ENCODE results near the gene TBC1D13. TPM values are rescaled to one million over a fixed set of nuclear protein-coding genes. Genes with fewer than 3 reads are reported as not detected.

Gene TBC1D13
- total and polyA plus RNA-seq, 2 of the 13 experiments (the other 11 are each of a cell fraction or from before 2014, with no cell fraction given): 17.9 to 19.7 TPM

- TF ChIP-seq ZBTB44 (CRISPR knock-in tag; IDR thresholded peaks at IDR 0.05): no peak
- no peak for TF ChIP-seq ZNF275 (CRISPR knock-in tag; IDR thresholded peaks at IDR 0.05; ENCODE audit: borderline replicate concordance)
- no peak for TF ChIP-seq ZNF713 (CRISPR knock-in tag; IDR thresholded peaks at IDR 0.05)
- no peak; the same call in 1 of the 2 replicates for TF ChIP-seq TFDP2 (CRISPR knock-in tag; IDR thresholded peaks at IDR 0.05)
- TF ChIP-seq ZNF496 (CRISPR knock-in tag; IDR thresholded peaks at IDR 0.05; ENCODE audit: insufficient replicate concordance): no peak
- TF ChIP-seq ZNF432 (CRISPR knock-in tag; IDR thresholded peaks at IDR 0.05; ENCODE audit: borderline replicate concordance): no peak
- no peak for TF ChIP-seq TCF12 (IDR thresholded peaks at IDR 0.05)
- TF ChIP-seq TCF12 (CRISPR knock-in tag; IDR thresholded peaks at IDR 0.05): no peak
- TF ChIP-seq FOXP4 (CRISPR knock-in tag; IDR thresholded peaks at IDR 0.05): no peak
- no peak for TF ChIP-seq FLYWCH1 (CRISPR knock-in tag; IDR thresholded peaks at IDR 0.05)
- no peak for TF ChIP-seq ZBTB4 (CRISPR knock-in tag; IDR thresholded peaks at IDR 0.05; ENCODE audit: borderline replicate concordance)
- no peak for TF ChIP-seq KDM5A (IDR thresholded peaks at IDR 0.05; ENCODE audit: borderline replicate concordance, low read length)
- 0 out of 2 replicates have a peak, but pooled peaks have one; percentile 10 for TF ChIP-seq ARNT2 (CRISPR knock-in tag; IDR thresholded peaks at IDR 0.05; ENCODE audit: low read depth)
- TF ChIP-seq TBP (CRISPR knock-in tag; IDR thresholded peaks at IDR 0.05): no peak
- no peak for TF ChIP-seq ZSCAN12 (CRISPR knock-in tag; IDR thresholded peaks at IDR 0.05)
Observed at GRCh38 chr9:128818839-128819715, 32.0 kb downstream of the TBC1D13 start (continued).
